ENCODE measurements around the gene SOX8.
A peak's percentile ranks its signal among the peaks of the same experiment; 100 is the strongest.
"Not testable (repeated sequence)": the region's sequence is repeated elsewhere in the genome, so short reads cannot be mapped to it uniquely, and the experiment has no call there.

SOX8 gene

GRCh38 chr16:955766-956165 is 25.8 kb upstream of the SOX8 start:
- not testable (repeated sequence) for DNase-seq (ENCODE audit: low read depth in 2 of 2)

GRCh38 chr16:959232-960040 is 22.1 kb upstream of the SOX8 start:
- no peak for DNase-seq (ENCODE audit: low read depth in 2 of 2)

GRCh38 chr16:962366-962765 is 19.2 kb upstream of the SOX8 start:
- DNase-seq (ENCODE audit: low read depth in 2 of 2) = no peak

- DNase-seq (ENCODE audit: low read depth in 2 of 2) = no peak
These were observed 18.4 kb upstream of the SOX8 start for GRCh38 chr16:962901-963814.

- DNase-seq (ENCODE audit: low read depth in 2 of 2) = no peak
These were observed 17.7 kb upstream of the SOX8 start for GRCh38 chr16:963913-964312.

- DNase-seq (ENCODE audit: low read depth in 2 of 2) = no peak
These were observed 17.1 kb upstream of the SOX8 start for GRCh38 chr16:964356-965035.

GRCh38 chr16:965036-965395 is 16.6 kb upstream of the SOX8 start:
- no peak for DNase-seq (ENCODE audit: low read depth in 2 of 2)

GRCh38 chr16:965487-965886 is 16.1 kb upstream of the SOX8 start:
- DNase-seq (ENCODE audit: low read depth in 2 of 2) = no peak

GRCh38 chr16:966035-966434 is 15.5 kb upstream of the SOX8 start:
- DNase-seq (ENCODE audit: low read depth in 2 of 2) = no peak

- DNase-seq (ENCODE audit: low read depth in 2 of 2) = no peak
These were observed 15.1 kb upstream of the SOX8 start for GRCh38 chr16:966505-966904.

- DNase-seq (ENCODE audit: low read depth in 2 of 2) = no peak
These were observed 14.5 kb upstream of the SOX8 start for GRCh38 chr16:967077-967541.

GRCh38 chr16:967546-968295 is 13.8 kb upstream of the SOX8 start:
- no peak for DNase-seq (ENCODE audit: low read depth in 2 of 2)

GRCh38 chr16:968620-969019 is 12.9 kb upstream of the SOX8 start:
- no peak for DNase-seq (ENCODE audit: low read depth in 2 of 2)

- no peak for DNase-seq (ENCODE audit: low read depth in 2 of 2)
These were observed 11.8 kb upstream of the SOX8 start for GRCh38 chr16:969508-970385.

- DNase-seq (ENCODE audit: low read depth in 2 of 2) = no peak
These were observed 11.2 kb upstream of the SOX8 start for GRCh38 chr16:970386-970765.

- DNase-seq (ENCODE audit: low read depth in 2 of 2) = peak; percentile 90 to 99
These were observed 10.6 kb upstream of the SOX8 start, which contains the start of gene LMF1 for GRCh38 chr16:970766-971581. Gene LMF1, minus strand, starts transcription at chr16:970984. Its CDS starts 4 bp downstream, at chr16:970980.

- DNase-seq (ENCODE audit: low read depth in 2 of 2) = no peak
These were observed 10.0 kb upstream of the SOX8 start for GRCh38 chr16:971582-971905.

GRCh38 chr16:971981-972315 is 9.6 kb upstream of the SOX8 start:
- DNase-seq (ENCODE audit: low read depth in 2 of 2) = no peak

GRCh38 chr16:972316-973002 is 9.1 kb upstream of the SOX8 start:
- DNase-seq (ENCODE audit: low read depth in 2 of 2) = no peak

All from stimulated activated CD8-positive, alpha-beta memory T cell treated with anti-CD3 and anti-CD28 coated beads, Interleukin-7, amount 100 ng/mL, for 1 hour (primary cell).